Measurements from ENCODE around the gene FKBP3.
A peak's percentile ranks its signal among the peaks of the same experiment; 100 is the strongest.
"Not testable (repeated sequence)": the region's sequence is repeated elsewhere in the genome, so short reads cannot be mapped to it uniquely, and the experiment has no call there.

FKBP3 gene

DNA sequence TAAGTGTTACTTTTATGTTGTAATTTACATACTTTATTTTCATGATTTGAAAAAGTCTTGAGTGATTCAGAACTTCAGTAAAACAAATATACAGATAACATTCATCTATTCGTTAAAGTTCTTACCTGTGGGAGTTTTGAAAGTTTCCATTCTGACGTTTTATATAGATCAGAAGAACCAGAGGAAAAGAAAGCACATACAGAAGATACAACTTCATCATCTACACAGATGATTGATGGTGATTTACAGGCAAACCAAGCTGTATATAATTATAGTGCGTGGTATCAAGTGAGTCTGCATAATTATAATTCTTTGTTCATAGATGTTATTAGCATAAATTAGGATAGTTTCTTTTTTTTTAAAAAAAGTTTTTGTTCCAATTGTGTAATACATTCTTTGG lies 20.0 kb downstream of the FKBP3 start:
- no peak for DNase-seq (ENCODE audit: insufficient read length, low spot score)
- FAIRE-seq: no peak

DNA sequence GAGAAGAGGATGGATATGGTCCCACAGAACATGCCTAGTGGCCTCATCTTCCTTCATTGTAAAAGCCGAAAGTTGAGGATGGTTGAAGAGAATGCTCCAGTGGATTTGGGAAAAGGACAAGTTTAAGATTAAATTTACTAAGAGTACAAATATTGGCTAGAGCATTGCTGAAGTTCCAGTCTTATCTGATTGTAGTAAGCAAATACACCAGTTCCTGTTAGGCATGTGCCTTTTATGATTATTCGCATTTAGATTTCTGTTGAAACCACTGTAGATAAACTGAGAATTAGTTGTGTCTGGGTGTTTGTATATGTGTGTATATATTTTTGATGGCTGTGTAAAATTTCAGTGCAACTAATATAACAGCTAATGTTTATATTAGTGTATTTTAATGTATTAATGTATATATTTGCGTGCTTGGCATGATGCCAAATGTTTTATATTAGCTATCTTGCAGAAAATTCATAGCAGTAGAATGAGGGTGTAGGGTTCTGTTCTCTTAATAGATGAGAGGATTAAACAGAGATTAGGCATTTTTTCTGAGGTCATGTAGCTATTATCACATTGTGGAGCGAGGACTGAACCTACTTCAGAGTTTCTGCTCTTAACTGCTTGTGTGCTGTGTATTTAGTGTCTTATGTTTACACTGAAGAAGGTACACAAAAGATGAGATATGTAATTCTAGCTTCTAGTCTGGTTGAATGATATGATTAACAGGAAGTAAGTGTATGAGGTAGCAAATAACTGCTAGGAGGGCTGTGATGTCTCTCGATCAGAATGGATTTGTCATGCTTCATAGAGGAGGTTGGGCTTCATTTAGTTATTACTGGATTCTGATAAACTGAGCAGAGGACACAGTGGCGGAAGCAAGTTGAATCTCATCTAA lies 21.1 kb downstream of the FKBP3 start:
- FAIRE-seq (no peak), DNase-seq (ENCODE audit: insufficient read length, low spot score) (no peak)

DNA sequence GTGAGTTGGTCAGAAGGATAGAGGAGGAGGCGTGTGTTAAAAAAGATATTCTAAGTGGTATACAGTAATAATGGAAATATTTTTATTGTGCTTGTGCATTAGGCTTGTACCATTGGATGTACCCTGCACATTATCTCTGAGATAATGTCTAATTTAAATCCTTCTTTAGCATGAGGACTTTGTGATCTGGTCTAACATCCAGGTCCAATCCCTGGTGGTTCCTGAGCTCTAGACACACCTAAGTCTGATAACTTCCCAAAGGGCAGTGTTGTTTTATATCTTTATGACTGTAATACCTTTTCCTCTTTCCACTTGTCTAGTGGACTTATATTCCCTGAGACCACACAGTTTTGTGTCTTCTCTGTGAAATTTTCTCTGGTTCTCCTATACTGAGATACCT lies 29.7 kb downstream of the FKBP3 start:
- DNase-seq (ENCODE audit: insufficient read length, low spot score): no peak
- no peak for FAIRE-seq

DNA sequence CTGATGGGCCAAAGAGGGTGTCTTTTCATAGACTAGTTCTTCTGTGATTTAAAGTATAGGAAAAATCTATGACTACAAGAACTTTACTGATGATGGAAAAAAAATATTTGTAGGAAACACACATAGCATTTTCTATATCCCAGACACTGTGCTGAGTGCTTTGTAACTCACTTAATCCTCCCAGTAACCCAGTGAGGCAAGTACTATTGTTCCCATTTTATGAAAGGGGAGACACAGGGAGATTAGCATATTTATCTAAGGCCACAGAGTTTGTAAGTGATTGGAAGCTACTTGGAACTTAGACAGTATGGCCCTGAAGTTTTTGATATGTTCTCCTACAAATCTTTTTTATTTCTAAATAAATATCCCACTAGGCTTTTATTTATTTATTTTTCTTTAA lies 30.5 kb downstream of the FKBP3 start:
- DNase-seq (ENCODE audit: insufficient read length, low spot score) (no peak), FAIRE-seq (no peak)

DNA sequence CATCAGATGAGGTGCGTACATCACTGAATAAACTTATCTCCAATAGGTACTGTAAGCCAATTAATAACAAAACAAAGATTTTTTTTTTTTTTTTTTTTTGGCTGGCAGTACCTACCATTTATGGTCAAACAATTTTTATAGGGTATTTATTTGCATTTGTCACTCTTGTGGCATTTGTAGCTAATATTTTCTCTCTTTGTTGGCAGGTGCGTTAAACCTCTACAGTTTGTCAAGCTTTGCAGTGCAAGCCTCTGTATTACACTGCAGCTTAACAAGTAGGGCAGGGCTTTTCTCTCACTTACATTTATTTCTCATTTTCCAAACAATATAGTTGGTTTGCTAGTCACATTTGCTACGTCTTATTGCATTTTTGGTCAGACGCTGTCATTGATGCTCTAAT lies 38.1 kb downstream of the FKBP3 start:
- no peak for FAIRE-seq

DNA sequence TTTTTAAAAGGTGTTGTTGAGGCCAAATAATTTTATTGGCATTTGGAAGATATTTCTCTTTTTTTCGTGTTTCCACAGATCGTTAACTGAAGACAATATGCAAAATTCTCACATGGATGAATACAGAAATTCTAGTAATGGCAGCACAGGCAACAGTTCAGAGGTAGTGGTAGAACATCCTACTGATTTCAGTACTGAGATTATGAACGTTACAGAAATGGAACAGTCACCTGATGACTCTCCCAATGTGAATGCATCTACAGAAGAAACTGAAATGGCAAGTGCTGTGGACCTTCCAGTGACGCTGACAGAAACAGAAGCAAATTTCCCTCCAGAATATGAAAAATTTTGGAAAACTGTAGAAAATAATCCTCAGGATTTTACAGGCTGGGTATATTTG lies 39.1 kb downstream of the FKBP3 start:
- DNase-seq (ENCODE audit: insufficient read length, low spot score) (no peak), FAIRE-seq (no peak)

More for the DNA sequence above, 38.1 kb downstream of the FKBP3 start:
- DNase-seq (ENCODE audit: insufficient read length, low spot score): no peak

- FAIRE-seq (no peak), DNase-seq (ENCODE audit: insufficient read length, low spot score) (no peak)
These were observed 40.0 kb downstream of the FKBP3 start for GRCh38 chr14:45094275-45094674.

GRCh38 chr14:45091710-45092109 lies 42.6 kb downstream of the FKBP3 start:
- no peak for FAIRE-seq

GRCh38 chr14:45089813-45090212 lies 44.5 kb downstream of the FKBP3 start:
- FAIRE-seq (no peak), DNase-seq (ENCODE audit: insufficient read length, low spot score) (no peak)

More at GRCh38 chr14:45091710-45092109, 42.6 kb downstream of the FKBP3 start:
- DNase-seq (ENCODE audit: insufficient read length, low spot score): no peak

DNA sequence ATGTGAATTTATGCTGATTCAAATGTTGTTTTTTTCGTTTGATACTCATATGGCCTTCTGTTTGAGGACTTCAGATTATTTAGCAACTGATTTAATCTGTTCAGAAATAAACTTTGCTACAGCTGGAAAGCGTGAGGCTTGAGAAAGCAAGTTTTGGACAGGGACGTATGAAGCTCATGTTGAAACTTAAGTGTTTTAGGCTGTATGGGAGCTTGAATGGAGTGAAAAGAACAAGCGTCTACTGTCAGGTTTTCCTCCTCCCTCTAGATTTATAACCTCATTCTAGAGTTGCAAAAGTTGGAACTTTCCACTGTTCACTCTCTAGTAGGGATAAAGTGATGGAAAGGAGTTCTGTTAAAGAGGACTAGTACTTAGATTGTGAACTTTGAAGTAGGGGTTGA lies 49.3 kb downstream of the FKBP3 start:
- no peak for FAIRE-seq
- no peak for DNase-seq (ENCODE audit: insufficient read length, low spot score)

GRCh38 chr14:45083976-45084722 lies 50.1 kb downstream of the FKBP3 start, which contains the start of gene PRPF39:
Gene PRPF39 (plus strand): TSS chr14:45084116. CDS start chr14:45095240, 11,124 bp downstream.
- FAIRE-seq: peak; percentile 93
- peak; percentile 97 for DNase-seq (ENCODE audit: insufficient read length, low spot score)

DNA sequence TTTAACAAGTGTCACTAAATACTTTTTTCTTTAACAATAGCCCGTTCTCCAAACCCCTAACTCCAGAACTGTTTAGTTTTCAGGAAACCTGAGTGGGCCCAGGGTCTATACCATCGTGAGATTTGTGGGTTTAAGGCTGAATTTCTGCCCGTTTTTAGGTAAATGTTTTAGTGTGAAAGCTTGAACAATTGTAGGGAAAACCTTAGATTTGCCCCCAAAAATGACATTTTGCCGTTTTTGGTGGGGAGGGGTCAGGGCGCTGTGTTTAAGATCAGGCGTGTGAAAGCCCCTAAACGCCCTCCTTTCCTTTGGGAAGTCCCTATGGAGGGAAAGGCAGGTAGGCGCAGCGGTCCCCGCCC lies 50.7 kb downstream of the FKBP3 start:
- no peak for DNase-seq (ENCODE audit: insufficient read length, low spot score)
- FAIRE-seq: no peak

DNA sequence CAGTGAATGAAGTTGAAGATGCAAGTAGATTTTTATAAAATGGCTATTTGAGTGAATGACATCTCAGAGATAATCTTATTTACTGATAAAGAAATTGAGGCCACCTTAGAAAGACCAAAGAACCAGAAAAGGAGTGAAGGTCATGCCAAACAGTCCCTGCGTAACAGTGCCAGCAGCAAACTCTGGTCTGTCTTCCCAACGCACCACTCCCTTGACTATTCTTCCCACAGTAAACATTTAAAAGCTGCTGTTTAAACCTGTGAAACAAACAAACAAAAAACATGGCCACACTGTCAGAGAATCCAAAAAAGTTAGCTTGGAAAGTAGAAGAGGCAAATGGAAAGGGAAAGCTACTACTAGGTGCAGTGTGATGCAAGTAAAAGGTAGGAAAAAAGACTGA lies 51.9 kb downstream of the FKBP3 start:
- DNase-seq (ENCODE audit: insufficient read length, low spot score) (no peak), FAIRE-seq (no peak)

DNA sequence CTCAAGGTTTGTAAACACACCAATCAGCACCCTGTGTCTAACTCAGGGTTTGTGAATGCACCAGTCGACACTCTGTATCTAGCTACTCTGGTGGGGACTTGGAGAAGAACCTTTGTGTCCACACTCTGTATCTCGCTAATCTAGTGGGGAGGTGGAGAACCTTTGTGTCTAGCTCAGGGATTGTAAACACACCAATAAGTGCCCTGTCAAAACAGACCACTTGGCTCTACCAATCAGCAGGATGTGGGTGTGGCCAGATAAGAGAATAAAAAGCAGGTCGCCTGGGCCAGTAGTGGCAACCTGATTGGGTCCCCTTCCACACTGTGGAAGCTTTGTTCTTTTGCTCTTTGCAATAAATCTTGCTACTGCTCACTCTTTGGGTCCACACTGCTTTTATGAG lies 53.2 kb downstream of the FKBP3 start:
- not testable (repeated sequence) for FAIRE-seq

DNA sequence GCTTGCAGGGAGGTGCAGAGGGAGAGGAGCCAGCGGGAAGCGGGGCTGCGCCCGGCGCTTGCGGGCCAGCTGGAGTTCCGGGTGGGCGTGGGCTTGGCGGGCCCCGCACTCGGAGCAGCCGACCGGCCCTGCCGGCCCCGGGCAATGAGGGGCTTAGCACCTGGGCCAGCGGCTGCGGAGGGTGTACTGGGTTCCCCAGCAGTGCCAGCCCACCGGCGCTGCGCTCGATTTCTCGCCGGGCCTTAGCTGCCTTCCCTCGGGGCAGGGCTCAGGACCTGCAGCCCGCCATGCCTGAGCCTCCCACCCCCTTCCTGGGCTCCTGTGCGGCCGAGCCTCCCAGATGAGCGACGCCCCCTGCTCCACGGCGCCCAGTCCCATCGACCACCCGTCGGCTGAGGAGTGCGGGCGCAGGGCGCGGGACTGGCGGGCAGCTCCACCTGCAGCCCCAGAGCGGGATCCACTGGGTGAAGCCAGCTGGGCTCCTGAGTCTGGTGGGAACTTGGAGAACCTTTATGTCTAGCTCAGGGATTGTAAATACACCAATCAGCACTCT lies 53.8 kb downstream of the FKBP3 start:
- FAIRE-seq; DNase-seq (ENCODE audit: insufficient read length, low spot score): not testable (repeated sequence)

More for the DNA sequence above, 53.2 kb downstream of the FKBP3 start:
- DNase-seq (ENCODE audit: insufficient read length, low spot score): not testable (repeated sequence)

DNA sequence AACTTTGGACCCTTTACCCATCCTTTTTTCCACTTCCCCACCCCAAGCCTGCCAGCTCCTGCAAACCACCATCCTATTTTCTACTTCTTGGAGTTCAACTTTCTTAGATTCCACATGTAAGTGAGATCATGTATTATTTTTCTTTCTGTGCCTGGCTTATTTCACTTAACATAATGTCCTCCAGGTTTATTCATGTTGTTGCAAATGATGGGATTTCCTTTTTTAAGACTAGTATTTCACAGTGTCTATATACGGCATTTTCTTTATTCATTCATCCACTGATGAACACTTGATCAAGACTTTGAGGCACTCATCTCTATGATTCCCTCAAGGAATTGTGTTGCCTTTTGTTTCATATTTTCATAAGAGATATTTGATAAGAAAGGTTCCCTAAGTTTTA lies 56.0 kb downstream of the FKBP3 start:
- FAIRE-seq: no peak
- DNase-seq (ENCODE audit: insufficient read length, low spot score): no peak

GRCh38 chr14:45073231-45073879 lies 60.9 kb downstream of the FKBP3 start:
- FAIRE-seq: no peak
- no peak for DNase-seq (ENCODE audit: insufficient read length, low spot score)

- no peak for DNase-seq (ENCODE audit: insufficient read length, low spot score)
- no peak for FAIRE-seq
These were observed 62.2 kb downstream of the FKBP3 start for GRCh38 chr14:45072126-45072525.

- FAIRE-seq (peak; percentile 33), DNase-seq (ENCODE audit: insufficient read length, low spot score) (no peak)
These were observed 64.1 kb downstream of the FKBP3 start for GRCh38 chr14:45070215-45070614.

- DNase-seq (ENCODE audit: insufficient read length, low spot score): no peak
- no peak for FAIRE-seq
These were observed 65.9 kb downstream of the FKBP3 start for GRCh38 chr14:45068396-45068795.

GRCh38 chr14:45066667-45067066 lies 67.6 kb downstream of the FKBP3 start:
- DNase-seq (ENCODE audit: insufficient read length, low spot score): no peak
- no peak for FAIRE-seq

Measured in HTR-8/SVneo (cell line).